NCI-H128 (cell line): ENCODE data around the gene OASL.

ENCODE experiments used
- DNase-seq: peaks from one replicate; lab custom pipeline; 2025; ENCODE audit not compliant: unreplicated experiment; lab: John Stamatoyannopoulos, UW

Gene OASL

DNA sequence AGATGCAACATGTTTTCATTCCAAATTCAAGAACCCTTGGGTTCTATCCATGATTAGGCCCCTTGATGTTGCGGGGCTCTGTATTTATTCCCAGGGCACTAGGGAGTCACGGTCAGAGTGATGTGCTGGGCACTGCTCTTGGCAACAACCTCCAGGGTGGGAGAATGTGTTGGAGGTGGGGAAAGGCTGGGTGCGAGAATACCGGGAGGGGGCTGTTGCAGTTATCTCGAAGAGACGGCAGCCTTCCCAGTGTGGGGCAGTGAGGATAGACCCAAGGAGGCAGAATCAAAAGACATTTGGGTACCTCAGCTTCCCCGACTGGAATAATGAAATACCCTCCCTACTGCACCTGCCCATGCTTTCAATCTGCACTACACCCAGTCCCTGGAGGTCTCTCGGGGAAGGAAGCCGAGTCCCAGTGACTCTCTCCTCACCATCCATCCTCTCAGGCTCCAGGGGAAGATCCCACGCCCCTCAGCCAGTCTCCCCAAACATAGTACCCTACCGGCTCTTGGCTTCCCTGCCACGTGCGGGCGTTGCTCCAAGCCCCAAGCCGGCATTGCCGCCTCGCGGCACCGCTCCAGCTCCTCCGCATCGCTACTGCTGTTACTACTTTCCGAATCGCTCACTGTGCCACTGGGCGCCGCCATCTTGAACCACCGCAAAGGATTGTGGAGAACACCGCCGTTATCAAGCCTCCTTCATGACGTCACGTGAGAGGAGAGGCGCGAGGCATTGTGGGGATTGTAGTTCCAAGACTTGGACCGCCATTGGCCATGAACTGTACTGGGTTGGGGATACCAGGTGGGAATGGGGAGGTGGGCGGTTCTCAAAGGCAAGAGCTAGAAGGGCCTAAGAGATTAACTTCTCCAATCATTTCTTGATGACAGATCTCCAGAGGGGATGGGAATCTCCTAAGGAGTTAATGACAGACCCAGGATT, 22.9 kb downstream of the OASL start, which contains the start of gene C12orf43:
C12orf43 (minus strand) TSS at position 663 of the 942 bp plus-strand sequence; CDS start at position 650, 13 bp downstream.
- peak; percentile 87 for DNase-seq

DNA sequence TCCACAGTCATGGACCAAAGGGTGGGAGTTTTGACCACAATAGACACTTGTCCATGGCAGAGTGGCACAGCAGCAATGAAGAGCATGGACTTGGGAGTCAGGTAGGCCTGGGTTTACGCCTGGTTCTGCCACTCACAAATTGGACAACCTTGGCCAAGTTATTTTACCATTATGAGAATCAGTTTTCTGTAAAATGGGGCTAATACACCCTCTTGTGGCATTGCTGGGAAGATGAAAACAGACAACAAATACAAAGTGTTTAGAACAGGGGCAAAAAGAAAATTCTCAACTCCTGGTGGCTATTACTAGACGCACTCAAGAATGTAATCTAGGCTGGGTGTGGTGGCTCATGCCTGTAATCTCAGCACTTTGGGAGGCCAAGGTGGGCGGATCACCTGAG, 25.3 kb downstream of the OASL start:
- DNase-seq = no peak

DNA sequence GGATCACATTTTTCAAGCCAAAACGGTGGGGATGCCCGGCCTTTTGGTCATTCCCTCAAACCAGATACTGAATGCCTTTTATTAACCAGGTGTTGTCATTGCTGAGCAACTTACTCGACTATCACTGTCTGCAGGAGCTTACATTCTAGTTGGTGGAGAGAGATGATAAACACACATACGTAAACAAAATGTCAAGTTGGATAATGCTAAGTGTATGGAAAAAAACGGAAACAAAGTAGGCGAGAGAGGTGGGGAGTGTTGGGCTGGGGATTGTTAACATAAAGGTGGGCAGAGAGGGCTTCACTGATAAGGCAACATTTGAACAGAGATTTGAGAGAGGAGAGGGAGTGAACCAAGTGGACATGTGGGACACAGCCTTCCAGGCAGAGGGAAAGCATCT, 27.2 kb downstream of the OASL start:
- DNase-seq = no peak

DNA sequence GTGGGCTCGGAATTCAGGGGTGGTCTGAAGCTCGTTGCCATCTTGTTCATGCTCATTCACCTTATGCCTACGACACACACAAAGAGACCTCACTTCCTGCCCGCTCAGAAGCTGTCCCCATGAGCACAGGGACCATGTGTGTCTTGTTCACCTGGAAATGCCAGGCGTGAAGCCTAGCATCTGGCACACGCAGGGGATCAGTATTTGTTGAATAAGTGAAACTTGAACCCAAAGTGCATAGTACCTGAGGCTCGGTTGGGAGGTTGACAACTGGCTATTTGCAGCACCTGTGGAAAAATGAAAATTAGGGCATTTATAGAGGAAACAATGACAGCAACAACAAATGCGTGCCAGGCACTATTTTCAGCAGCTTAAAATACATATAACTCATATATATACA, 28.2 kb downstream of the OASL start:
- DNase-seq = no peak

DNA sequence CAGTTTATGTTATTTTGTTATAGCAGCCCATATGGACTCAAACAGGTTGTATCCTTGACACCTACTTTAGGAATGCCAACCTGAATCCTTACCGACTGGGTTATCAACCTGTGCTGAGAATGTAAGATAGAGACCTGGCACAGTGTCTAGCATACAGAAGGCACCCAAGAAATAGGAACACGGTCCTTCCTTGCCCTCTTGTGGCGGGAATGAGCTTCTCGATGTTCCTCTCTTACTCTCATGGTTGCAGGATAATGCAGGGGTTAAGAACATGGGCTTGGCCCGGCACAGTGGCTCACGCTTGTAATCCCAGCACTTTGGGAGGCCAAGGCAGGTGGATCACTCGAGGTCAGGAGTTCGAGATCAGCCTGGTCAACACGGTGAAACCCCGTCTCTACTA, 29.3 kb downstream of the OASL start:
- DNase-seq = no peak

DNA sequence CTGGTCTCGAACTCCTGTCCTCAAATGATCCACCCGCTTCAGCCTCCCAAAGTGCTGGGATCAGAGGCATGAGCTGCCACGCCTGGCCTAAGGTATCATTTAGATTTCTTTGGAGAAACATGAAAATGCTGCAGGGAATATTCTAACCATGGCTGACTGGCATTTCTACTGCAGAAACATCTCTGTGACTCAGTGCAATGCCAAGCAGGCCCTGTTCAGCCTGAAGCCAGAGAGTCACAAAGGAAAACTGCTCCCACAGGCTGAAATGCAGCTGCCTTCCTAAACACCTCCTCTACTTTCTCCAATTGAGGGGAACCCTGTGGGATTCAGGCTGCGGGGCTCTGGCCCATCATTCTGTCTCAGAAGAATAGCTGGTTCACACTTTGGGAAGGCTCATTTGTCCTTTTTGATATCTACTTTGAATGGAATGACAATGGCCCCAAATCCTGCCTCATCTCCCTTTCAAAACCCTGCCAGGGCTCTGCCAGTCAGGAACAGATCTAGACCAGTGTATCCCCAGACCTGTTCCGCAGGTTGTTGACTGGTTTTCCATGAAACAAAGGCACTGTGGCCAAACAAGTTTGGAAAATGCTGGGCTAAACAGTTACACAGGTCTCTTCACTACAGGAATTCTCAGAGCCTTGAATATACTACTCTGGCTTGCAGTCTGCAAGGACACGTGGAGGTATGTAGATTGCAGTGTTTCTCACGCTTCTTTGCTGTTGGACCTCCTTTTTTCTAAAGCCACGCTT, 30.5 kb downstream of the OASL start:
- no peak for DNase-seq

DNA sequence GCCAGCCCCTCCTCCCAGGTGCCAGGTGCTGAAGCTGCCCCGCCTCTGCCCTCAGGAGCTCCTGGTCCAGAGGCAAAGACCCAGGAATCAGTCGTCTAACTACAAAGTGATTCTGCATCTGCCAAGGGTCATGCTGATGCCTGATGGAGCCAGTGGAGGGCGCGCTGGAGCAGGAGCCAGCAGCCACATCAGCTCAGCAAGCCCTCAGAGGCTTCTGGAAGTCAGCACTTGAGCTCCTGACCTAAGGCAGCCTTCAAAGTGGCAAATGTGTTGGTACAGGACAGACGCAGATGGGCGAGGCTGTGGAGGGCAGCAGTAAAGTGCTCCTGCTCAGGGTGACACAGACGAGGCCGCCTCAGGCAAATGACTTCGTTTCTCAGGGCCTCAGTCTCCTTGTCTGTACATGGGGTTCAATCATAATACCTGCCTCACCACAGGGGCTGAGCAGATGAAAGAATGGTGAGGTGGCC, 33.7 kb downstream of the OASL start:
- DNase-seq = peak; percentile 41

DNA sequence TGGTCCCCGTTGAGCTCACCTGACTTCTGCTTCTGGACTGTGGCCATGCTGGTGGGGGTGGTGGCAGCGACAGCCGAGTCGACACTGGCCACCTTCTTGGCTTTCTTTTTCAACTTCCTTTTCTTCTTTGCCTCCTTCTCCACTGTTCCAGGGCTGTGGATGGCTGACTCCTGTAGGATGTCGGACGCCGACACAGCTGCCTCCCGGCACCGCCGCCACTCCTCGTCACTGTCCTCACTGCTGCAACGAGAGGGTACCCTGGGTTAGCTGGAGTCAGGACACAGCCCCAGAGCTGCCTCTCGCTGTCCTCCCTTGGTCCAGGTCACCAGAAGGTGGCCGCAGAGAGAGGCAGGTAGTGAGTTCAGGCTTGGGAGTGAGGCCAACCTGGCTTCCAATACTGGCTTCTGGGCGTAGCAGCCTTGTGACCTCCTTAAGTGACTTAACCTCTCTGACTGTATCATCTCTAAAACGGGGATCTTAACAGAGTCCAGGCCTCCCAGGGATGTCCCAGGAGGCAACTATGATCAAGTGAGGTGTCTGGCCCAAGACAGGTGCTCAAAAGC, 34.7 kb downstream of the OASL start:
- DNase-seq = no peak

DNA sequence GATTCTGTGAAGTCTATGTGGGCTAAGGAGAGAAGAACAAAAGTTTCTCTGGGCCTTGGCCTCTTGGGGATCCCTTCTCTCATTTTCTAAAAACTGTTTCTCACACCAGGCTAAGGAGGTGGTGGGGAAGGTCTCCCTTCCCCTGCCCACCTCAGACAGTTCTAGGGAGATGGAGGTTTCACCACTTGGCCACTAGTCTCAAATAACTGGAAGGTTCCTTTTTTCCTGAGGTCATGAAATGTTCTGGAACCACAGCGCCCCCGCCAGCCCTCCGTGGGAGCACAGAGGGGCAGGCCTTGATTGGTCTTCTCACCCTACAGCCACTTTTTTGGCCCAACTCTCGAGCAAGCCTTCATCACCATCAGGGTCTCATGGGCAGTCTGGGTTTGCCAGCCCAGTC, 35.4 kb downstream of the OASL start:
- no peak for DNase-seq

DNA sequence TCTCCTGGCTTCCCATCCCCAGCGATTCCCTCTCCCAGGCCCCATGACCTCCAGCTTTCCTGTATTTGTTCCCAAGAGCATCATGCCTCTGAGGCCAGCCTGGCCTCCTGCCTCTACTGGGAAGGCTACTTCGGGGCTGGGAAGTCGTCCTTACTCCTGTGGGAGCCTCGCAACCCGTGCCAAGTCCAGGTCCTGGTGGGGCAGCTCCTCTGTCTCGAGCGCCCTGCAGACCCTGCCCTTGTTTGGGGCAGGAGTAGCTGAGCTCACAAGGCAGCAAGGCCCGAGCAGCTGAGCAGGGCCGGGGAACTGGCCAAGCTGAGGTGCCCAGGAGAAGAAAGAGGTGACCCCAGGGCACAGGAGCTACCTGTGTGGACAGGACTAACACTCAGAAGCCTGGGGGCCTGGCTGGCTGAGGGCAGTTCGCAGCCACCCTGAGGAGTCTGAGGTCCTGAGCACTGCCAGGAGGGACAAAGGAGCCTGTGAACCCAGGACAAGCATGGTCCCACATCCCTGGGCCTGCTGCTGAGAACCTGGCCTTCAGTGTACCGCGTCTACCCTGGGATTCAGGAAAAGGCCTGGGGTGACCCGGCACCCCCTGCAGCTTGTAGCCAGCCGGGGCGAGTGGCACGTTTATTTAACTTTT, 37.1 kb downstream of the OASL start:
- DNase-seq = no peak

DNA sequence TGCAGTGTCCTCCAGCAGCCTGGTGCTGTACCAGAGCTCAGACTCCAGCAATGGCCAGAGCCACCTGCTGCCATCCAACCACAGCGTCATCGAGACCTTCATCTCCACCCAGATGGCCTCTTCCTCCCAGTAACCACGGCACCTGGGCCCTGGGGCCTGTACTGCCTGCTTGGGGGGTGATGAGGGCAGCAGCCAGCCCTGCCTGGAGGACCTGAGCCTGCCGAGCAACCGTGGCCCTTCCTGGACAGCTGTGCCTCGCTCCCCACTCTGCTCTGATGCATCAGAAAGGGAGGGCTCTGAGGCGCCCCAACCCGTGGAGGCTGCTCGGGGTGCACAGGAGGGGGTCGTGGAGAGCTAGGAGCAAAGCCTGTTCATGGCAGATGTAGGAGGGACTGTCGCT, 38.0 kb downstream of the OASL start:
- DNase-seq = no peak

DNA sequence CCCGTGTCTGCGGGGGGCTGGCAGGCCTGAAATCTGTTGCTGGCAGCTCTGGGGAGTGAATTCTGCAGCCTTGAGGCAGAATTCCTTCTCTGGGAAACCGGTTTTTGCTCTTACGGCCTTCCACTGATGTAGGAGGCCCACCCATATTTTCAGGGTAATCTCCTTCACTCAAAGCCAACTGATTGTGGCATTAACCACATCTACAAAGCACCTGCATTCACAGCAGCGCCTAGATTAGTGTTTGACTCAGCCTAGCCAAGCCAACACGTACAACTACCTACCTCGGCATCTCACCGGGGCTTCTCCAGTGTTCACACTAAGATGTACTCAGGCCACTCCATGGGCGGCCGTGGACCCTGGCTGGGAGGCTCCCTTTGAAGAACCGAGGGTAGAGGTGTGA, 38.5 kb downstream of the OASL start:
- no peak for DNase-seq

DNA sequence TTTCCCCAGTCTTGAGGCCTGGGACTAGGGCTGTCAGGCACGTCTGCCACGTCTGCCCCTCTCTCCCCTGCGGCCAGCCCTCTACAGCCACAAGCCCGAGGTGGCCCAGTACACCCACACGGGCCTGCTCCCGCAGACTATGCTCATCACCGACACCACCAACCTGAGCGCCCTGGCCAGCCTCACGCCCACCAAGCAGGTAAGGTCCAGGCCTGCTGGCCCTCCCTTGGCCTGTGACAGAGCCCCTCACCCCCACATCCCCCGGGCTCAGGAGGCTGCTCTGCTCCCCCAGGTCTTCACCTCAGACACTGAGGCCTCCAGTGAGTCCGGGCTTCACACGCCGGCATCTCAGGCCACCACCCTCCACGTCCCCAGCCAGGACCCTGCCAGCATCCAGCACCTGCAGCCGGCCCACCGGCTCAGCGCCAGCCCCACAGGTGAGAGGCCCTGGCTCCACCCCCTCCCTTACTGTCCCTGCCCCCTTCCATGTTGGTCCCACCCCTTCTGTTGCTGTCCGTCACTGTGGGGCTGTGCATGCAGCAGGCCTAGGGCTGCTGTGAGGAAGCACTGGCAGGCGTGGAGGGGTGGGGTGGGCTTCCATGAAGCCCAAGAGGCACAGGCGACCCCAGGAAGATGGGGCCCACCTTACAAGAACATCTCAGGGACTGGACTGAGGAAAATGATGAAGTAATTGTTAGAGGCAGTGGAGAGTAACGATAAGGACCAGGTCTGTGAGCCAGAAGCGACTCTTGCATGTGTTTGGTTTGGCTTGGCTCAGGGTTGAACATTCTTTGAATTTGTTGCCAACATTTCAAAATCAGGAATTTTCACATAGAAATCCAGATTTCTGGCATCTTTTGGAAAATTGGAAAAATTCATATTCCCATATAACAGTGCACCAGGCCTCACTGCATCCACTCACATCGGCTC, 39.6 kb downstream of the OASL start:
- DNase-seq = no peak

DNA sequence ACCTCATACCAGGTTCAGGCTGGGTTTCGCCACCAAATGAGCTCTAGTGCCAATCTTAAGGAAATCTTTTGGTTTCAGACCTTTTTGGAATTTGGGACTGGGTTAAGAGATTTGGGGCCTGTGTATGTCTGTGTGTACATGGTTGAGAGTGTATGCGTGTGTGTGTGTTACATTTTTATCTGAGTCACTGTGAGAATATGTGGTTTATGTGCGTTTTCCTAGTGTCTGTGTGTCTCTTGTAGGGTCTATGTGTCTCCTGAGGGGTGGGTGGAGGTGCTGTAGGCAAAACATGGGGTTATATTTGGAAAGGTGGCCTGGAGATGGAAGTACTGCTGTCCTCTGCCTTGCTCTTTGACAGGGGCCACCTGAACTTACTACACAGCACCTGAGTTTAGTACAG, 40.6 kb downstream of the OASL start:
- DNase-seq = no peak

DNA sequence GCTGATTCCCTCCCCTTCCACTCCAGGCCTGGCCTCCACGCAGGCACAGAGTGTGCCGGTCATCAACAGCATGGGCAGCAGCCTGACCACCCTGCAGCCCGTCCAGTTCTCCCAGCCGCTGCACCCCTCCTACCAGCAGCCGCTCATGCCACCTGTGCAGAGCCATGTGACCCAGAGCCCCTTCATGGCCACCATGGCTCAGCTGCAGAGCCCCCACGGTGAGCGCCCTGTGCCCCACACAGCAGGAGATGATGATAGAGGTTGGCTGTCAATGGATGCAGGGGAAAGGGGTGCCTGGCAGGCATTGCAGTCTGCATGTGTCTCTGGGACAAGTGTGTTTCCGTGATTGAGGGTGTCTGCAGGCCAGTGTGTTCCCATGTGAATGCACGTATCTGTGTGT, 41.6 kb downstream of the OASL start:
- DNase-seq = no peak

DNA sequence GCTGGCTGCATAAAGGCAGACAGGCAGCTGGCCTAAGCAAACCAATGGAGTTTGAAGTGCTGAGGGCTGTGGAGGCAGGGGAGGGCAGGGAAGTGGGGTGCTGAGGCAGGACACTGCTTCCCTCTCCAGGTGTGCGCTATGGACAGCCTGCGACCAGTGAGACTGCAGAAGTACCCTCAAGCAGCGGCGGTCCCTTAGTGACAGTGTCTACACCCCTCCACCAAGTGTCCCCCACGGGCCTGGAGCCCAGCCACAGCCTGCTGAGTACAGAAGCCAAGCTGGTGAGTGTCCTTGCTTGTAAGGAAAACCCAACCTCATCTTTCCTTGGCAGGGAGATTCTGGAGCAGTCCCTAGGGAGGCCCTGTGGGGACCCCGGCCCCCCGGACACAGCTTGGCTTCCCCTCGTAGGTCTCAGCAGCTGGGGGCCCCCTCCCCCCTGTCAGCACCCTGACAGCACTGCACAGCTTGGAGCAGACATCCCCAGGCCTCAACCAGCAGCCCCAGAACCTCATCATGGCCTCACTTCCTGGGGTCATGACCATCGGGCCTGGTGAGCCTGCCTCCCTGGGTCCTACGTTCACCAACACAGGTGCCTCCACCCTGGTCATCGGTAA, 42.8 kb downstream of the OASL start:
- no peak for DNase-seq

DNA sequence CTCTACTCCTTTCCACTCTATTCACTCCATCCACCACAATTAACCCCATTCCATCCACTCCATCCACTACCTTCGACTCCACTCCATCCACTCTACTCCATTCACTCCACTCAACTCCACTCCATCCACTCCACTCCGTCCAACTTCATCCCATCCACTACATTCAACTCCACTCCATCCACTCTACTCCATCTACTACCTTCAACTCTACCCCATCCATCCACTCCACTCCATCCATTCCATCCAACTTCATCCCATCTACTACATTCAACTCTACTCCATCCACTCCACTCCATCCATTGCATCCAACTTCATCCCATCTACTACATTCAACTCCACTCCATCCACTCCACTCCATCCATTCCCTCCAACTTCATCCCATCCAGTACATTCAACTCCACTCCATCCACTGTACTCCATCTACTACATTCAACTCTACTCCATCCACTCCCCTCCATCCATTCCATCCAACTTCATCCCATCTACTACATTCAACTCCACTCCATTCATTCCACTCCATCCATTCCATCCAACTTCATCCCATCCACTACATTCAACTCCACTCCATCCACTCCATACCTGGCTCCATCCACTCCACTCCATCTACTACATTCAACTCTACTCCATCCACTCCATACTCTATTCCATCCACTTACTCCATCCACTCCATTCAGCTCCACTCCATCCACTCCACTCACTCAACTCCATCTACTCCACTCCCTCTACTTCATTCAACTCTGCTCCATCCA, 44.3 kb downstream of the OASL start:
- no peak for DNase-seq

DNA sequence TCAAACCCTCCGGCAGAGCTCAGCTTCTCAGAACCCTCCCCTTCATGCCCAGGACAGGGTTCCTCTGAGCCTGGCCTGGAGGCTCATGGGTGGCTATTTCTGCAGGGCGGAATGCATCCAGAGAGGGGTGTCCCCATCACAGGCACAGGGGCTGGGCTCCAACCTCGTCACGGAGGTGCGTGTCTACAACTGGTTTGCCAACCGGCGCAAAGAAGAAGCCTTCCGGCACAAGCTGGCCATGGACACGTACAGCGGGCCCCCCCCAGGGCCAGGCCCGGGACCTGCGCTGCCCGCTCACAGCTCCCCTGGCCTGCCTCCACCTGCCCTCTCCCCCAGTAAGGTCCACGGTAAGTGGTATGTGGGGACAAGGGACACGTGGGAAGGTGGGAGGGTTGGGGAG, 45.0 kb downstream of the OASL start:
- DNase-seq = no peak

DNA sequence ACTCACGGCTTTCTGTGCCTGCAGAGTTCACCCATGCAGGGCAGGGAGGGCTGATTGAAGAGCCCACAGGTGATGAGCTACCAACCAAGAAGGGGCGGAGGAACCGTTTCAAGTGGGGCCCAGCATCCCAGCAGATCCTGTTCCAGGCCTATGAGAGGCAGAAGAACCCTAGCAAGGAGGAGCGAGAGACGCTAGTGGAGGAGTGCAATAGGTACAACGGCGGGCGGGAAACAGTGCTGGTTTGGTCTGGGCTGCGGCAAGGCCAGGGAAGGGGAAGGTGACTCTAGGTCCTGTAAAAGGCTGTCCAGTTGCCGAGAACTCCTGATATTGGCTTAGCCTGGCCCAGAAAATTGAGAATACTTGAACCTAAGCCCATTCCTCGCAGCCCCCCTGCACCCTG, 45.5 kb downstream of the OASL start:
- no peak for DNase-seq
